Esophagus (tissue), 2 donors: ENCODE results near the gene RBM20. TPM values are rescaled to one million over a fixed set of nuclear protein-coding genes. Genes with fewer than 3 reads are reported as not detected.
"Not testable (repeated sequence)": the region's sequence is repeated elsewhere in the genome, so short reads cannot be mapped to it uniquely, and the experiment has no call there.

ENCODE experiments used
- H3K27ac ChIP-seq, 2 donors: one replicate each; pipeline ENCODE4 v1.5.1; 2013; ENCODE audit warnings: low read depth in 2 of 2, mild to moderate bottlenecking in 2 of 2, inconsistent platforms in 1 of 2, low read length in 1 of 2, moderate library complexity in 1 of 2
- H3K27me3 ChIP-seq, 2 donors: one replicate each; pipeline ENCODE4 v1.6.1; 2013; ENCODE audit warnings: low read length in 2 of 2, control low read depth in 1 of 2, mild to moderate bottlenecking in 1 of 2; ENCODE audit not compliant: insufficient read depth in 2 of 2, control insufficient read depth in 1 of 2
- H3K36me3 ChIP-seq, 2 donors: one replicate each; pipeline ENCODE4 v1.6.1; 2013; ENCODE audit warnings: low read length in 1 of 2; ENCODE audit not compliant: control insufficient read depth in 2 of 2, insufficient read depth in 2 of 2
- H3K4me1 ChIP-seq, 2 donors: one replicate each; pipeline ENCODE4 v1.6.1; 2013; ENCODE audit warnings: low read length in 1 of 2; ENCODE audit not compliant: control insufficient read depth in 2 of 2, insufficient read depth in 2 of 2
- H3K4me3 ChIP-seq, 2 donors: one replicate each; pipeline ENCODE4 v1.5.1; 2013; ENCODE audit warnings: low read length in 2 of 2, mild to moderate bottlenecking in 2 of 2, low read depth in 1 of 2, moderate library complexity in 1 of 2
- H3K9me3 ChIP-seq, 2 donors: one replicate each; pipeline ENCODE4 v1.6.1; 2013; ENCODE audit warnings: mild to moderate bottlenecking in 2 of 2, low read depth in 1 of 2, low read length in 1 of 2, moderate library complexity in 1 of 2; ENCODE audit not compliant: control insufficient read depth in 2 of 2, insufficient read depth in 1 of 2
- WGBS, 2 donors: extraction: QIAGEN DNeasy Blood & Tissue Kit; methylation state at CpG; one replicate each; pipeline ENCODE4 v1.1.7; 2013; 5-methylcytosine and 5-hydroxymethylcytosine counted together
- polyA plus RNA-seq, 2 donors: library from polyadenylated mRNA; stranded (reverse); fragments of 200-250 nt; gene quantifications; one replicate each; pipeline ENCODE4 v1.2.3, GENCODE V29; 2013
- donor health status: healthy with polysubstance abuse.
- donor health status: Bipolar disorder and iron deficiency.

The RBM20 gene
- polyA plus RNA-seq, 2 donors: 2.7 to 7.2 TPM

GRCh38 chr10:110623316-110623715, 20.8 kb upstream of the RBM20 start:
- 80 to 84% methylated on average over 4 of the region's 4 CpGs for WGBS, 2 donors
- not testable (repeated sequence) for H3K9me3 ChIP-seq, H3K27me3 ChIP-seq, H3K27ac ChIP-seq, H3K4me1 ChIP-seq, H3K4me3 ChIP-seq, H3K36me3 ChIP-seq

GRCh38 chr10:110625356-110625894, 18.7 kb upstream of the RBM20 start:
- no peak overlapping the region for H3K4me3 ChIP-seq
- 92% methylated on average over 6 of the region's 6 CpGs for WGBS, 2 donors
- H3K27ac ChIP-seq: no peak overlapping the region
- no peaks in the 10 kb centered on the region for H3K27me3 ChIP-seq
- H3K9me3 ChIP-seq: no peaks in the 10 kb centered on the region
- H3K4me1 ChIP-seq: no peaks in the 10 kb centered on the region
- H3K36me3 ChIP-seq: no peaks in the 10 kb centered on the region

GRCh38 chr10:110625951-110626855, 17.9 kb upstream of the RBM20 start:
- Histone ChIP-seq H3K4me1 (no peaks in the 10 kb centered on the region), H3K4me3 (no peak overlapping the region), H3K36me3 (no peaks in the 10 kb centered on the region), H3K27ac (no peak overlapping the region), H3K9me3 (no peaks in the 10 kb centered on the region), H3K27me3 (no peaks in the 10 kb centered on the region)
- WGBS, 2 donors: 79 to 82% methylated on average over 5 of the region's 5 CpGs

GRCh38 chr10:110628161-110628560, 16.0 kb upstream of the RBM20 start:
- H3K4me3 ChIP-seq: no peak overlapping the region
- H3K27ac ChIP-seq: no peak overlapping the region
- H3K27me3 ChIP-seq: no peaks in the 10 kb centered on the region
- H3K36me3 ChIP-seq: no peaks in the 10 kb centered on the region
- no peaks in the 10 kb centered on the region for H3K4me1 ChIP-seq
- no peaks in the 10 kb centered on the region for H3K9me3 ChIP-seq

GRCh38 chr10:110629680-110630191, 14.4 kb upstream of the RBM20 start:
- Histone ChIP-seq H3K27me3 (no peaks in the 10 kb centered on the region), H3K36me3 (no peaks in the 10 kb centered on the region), H3K4me1 (no peaks in the 10 kb centered on the region), H3K9me3 (no peaks in the 10 kb centered on the region), H3K4me3 (no peak overlapping the region), H3K27ac (no peak overlapping the region)
- 34 to 42% methylated on average over 3 of the region's 3 CpGs for WGBS, 2 donors

- Histone ChIP-seq H3K4me3 (no peak overlapping the region), H3K9me3 (no peaks in the 10 kb centered on the region), H3K36me3 (no peaks in the 10 kb centered on the region), H3K27ac (no peak overlapping the region), H3K27me3 (no peaks in the 10 kb centered on the region), H3K4me1 (no peaks in the 10 kb centered on the region)
Measured at GRCh38 chr10:110631934-110632333, 12.2 kb upstream of the RBM20 start.

GRCh38 chr10:110632591-110633215, 11.4 kb upstream of the RBM20 start:
- Histone ChIP-seq H3K27ac (no peak overlapping the region), H3K9me3 (no peaks in the 10 kb centered on the region), H3K4me1 (no peaks in the 10 kb centered on the region), H3K4me3 (no peak overlapping the region), H3K36me3 (no peaks in the 10 kb centered on the region), H3K27me3 (no peaks in the 10 kb centered on the region)
- 73 to 89% methylated on average over 1 of the region's 1 CpG for WGBS, 2 donors

- 30 to 58% methylated on average over 9 of the region's 9 CpGs for WGBS, 2 donors
- Histone ChIP-seq H3K9me3 (no peaks in the 10 kb centered on the region), H3K4me3 (no peak overlapping the region), H3K27ac (no peak overlapping the region), H3K27me3 (no peaks in the 10 kb centered on the region), H3K4me1 (no peaks in the 10 kb centered on the region), H3K36me3 (no peaks in the 10 kb centered on the region)
Measured at GRCh38 chr10:110634527-110635209, 9.5 kb upstream of the RBM20 start.

- Histone ChIP-seq H3K4me3 (no peak overlapping the region), H3K4me1 (no peaks in the 10 kb centered on the region), H3K27me3 (no peaks in the 10 kb centered on the region), H3K36me3 (no peaks in the 10 kb centered on the region), H3K9me3 (no peaks in the 10 kb centered on the region), H3K27ac (no peak overlapping the region)
- WGBS, 2 donors: 95 to 100% methylated on average over 2 of the region's 2 CpGs
Measured at GRCh38 chr10:110636572-110636931, 7.6 kb upstream of the RBM20 start.
